K562 (cell line): ENCODE measurements around the gene COL13A1. TPM values are rescaled to one million over a fixed set of nuclear protein-coding genes. Genes with fewer than 3 reads are reported as not detected.

Experiments used
- COPS2 ChIP-seq: fragments of 450-650 bp; conservative IDR thresholded peaks from 2 replicates; pipeline ENCODE4 v1.6.1; 2016; ENCODE audit warnings: mild to moderate bottlenecking, moderate library complexity
- E2F3 ChIP-seq: fragments of 250-450 bp; sonication (Bioruptor Pico); IDR thresholded peaks from 2 replicates; pipeline ENCODE4 v1.4.0; 2020; ENCODE audit warnings: mild to moderate bottlenecking
- ELF1 ChIP-seq: fragments of 200-800 bp; sonication (Bioruptor generic); IDR thresholded peaks from 2 replicates; pipeline ENCODE4 v1.6.1; 2016; ENCODE audit warnings: missing genetic modification characterization, missing compliant biosample characterization
- LCOR ChIP-seq: sonication (generic); formaldehyde crosslinking; IDR thresholded peaks from 2 replicates; pipeline ENCODE4 v1.8.0; 2022; ENCODE audit warnings: mild to moderate bottlenecking, missing genetic modification reagents
- POLR2AphosphoS5 ChIP-seq: IDR thresholded peaks from 2 replicates; pipeline ENCODE4 v1.6.1; 2011; ENCODE audit warnings: mild to moderate bottlenecking, low read depth, low read length, moderate library complexity; ENCODE audit not compliant: control insufficient read depth, insufficient read depth
- RAD51 ChIP-seq: fragments of 450-650 bp; IDR thresholded peaks from 2 replicates; pipeline ENCODE4 v1.7.1; 2016; ENCODE audit warnings: low read depth, mild to moderate bottlenecking, borderline replicate concordance
- RB1 ChIP-seq: fragments of 450-650 bp; IDR thresholded peaks from 2 replicates; pipeline ENCODE4 v1.6.1; 2017; ENCODE audit warnings: low read depth, mild to moderate bottlenecking
- RBM39 ChIP-seq: fragments of 200-400 bp; formaldehyde crosslinking; optimal IDR thresholded peaks from 2 replicates; pipeline ENCODE3; 2018; ENCODE audit warnings: low read depth, low read length
- RCOR1 ChIP-seq, 2 experiments: IDR thresholded peaks; 2 replicates each; pipeline ENCODE4 v1.6.1; 2012; ENCODE audit warnings: low read depth in 2 of 2, low read length in 2 of 2, borderline replicate concordance in 1 of 2, improper control_type of control experiment in 1 of 2
- STAG1 ChIP-seq: sonication (generic); formaldehyde crosslinking; IDR thresholded peaks from 2 replicates; pipeline ENCODE4 v1.5.0; 2020; ENCODE audit warnings: missing genetic modification reagents, borderline replicate concordance
- ZNF316 ChIP-seq: fragments of 450-650 bp; IDR thresholded peaks from 2 replicates; pipeline ENCODE4 v1.6.1; 2016
- ZNF780A ChIP-seq: fragments of 250-450 bp; sonication (Bioruptor Pico); IDR thresholded peaks from 2 replicates; pipeline ENCODE4 v1.5.0; 2021; ENCODE audit warnings: mild to moderate bottlenecking
- polyA plus RNA-seq, 8 experiments: library from polyadenylated mRNA; depleted of rRNA in 4 of 8; stranded (reverse) in 5 of 8; unstranded in 3 of 8; fragments of >200 nt; fragmentation: Nextera tagmentation in 2 of 8; fragmentation: Illumina TruSeq in 1 of 8; extraction: Ambion mirVana in 2 of 8; extraction: Trizol in 1 of 8; gene quantifications; 2 replicates each; pipeline versions ENCODE4 v1.2.1 to v1.2.3, GENCODE V29; 2011 to 2014; ENCODE audit warnings: inconsistent platforms in 1 of 8, missing spikeins in 1 of 8
- total RNA-seq, 7 experiments: library from RNA; depleted of rRNA in 6 of 7; stranded (reverse); fragments of >200 nt in 6 of 7; fragmentation: Illumina TruSeq in 2 of 7; extraction: Trizol in 2 of 7; gene quantifications; 2 replicates each; pipeline versions ENCODE4 v1.2.1 to v1.2.3, GENCODE V29; 2011 to 2021; ENCODE audit warnings: low replicate concordance in 1 of 7
- TF ChIP-seq, protein P1 (sequence below): sonication (generic); formaldehyde crosslinking; IDR thresholded peaks from 2 replicates; pipeline ENCODE4 v1.8.1; 2023; ENCODE audit warnings: mild to moderate bottlenecking, missing genetic modification reagents
- TF ChIP-seq, protein P2 (sequence below): fragments of 250-450 bp; sonication (Bioruptor Pico); IDR thresholded peaks from 2 replicates; pipeline ENCODE4 v1.4.0; 2020; ENCODE audit warnings: borderline replicate concordance
- TF ChIP-seq, protein P3 (sequence below): fragments of 250-450 bp; sonication (Bioruptor Pico); IDR thresholded peaks from 2 replicates; pipeline ENCODE4 v1.4.0; 2020
- TF ChIP-seq, protein P4 (sequence below): fragments of 250-450 bp; sonication (Bioruptor Pico); IDR thresholded peaks from 2 replicates; pipeline ENCODE4 v1.4.0; 2020; ENCODE audit warnings: mild to moderate bottlenecking, moderate library complexity
- TF ChIP-seq, protein P5 (sequence below), 2 experiments: fragments of 450-650 bp; IDR thresholded peaks; 2 replicates each; pipeline ENCODE4 v1.6.1; 2016

Gene COL13A1
- total and polyA plus RNA-seq, 9 of the 15 experiments (the other 6 are each of a cell fraction or from before 2014, with no cell fraction given): not detected

DNA sequence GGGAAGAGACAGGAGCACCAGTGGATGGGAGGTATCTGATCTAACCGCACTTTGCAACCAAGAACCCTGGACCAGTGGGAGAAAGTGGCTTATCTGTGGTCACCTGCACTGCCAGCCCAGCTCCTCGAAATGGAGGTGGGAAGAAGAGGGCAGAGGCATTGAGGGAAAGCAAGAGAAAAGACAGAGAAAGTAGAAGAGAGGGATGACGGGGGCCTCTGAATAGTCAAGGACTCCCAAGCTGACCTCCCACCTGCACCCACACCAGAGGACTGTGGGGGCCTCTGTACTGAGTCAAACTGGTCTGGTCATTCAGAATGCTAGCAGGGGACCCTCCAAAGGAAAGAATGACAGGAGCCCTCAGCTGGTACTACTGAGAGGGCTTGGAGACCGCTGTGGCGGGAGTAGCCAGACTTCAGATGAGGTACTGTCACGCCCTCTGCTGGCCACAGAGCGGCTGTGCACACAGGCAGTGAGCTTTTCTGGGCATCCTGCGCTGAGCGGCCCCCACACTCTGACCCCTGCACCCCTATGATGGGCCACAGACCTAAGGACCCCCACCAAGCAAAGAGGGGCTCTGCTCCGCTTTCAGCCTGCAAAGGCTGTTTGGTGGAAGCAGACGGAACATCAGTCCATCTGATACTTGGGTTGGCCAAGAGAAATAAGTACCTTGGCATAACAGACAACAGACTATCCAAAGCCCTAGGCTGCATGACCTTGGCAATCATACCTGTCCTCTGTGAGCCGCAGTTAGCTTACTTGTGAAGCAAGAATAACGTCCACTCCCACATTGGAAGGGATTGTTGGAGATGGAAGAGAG, 112.9 kb downstream of the COL13A1 start (continued):
- TF ChIP-seq, protein P1, sequence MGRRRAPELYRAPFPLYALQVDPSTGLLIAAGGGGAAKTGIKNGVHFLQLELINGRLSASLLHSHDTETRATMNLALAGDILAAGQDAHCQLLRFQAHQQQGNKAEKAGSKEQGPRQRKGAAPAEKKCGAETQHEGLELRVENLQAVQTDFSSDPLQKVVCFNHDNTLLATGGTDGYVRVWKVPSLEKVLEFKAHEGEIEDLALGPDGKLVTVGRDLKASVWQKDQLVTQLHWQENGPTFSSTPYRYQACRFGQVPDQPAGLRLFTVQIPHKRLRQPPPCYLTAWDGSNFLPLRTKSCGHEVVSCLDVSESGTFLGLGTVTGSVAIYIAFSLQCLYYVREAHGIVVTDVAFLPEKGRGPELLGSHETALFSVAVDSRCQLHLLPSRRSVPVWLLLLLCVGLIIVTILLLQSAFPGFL (CRISPR knock-in tag): no peak
- TF ChIP-seq, protein P2, sequence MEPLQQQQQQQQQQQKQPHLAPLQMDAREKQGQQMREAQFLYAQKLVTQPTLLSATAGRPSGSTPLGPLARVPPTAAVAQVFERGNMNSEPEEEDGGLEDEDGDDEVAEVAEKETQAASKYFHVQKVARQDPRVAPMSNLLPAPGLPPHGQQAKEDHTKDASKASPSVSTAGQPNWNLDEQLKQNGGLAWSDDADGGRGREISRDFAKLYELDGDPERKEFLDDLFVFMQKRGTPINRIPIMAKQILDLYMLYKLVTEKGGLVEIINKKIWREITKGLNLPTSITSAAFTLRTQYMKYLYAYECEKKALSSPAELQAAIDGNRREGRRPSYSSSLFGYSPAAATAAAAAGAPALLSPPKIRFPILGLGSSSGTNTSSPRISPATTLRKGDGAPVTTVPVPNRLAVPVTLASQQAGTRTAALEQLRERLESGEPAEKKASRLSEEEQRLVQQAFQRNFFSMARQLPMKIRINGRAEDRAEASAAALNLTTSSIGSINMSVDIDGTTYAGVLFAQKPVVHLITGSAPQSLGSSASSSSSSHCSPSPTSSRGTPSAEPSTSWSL (CRISPR knock-in tag): no peak
- TF ChIP-seq LCOR (no peak), ZNF780A (CRISPR knock-in tag) (no peak), RAD51 (no peak), STAG1 (CRISPR knock-in tag) (peak; percentile 72; the same call in 1 of the 2 replicates), E2F3 (CRISPR knock-in tag) (peak; percentile 55; the same call in 1 of the 2 replicates), ELF1 (tag) (no peak), POLR2AphosphoS5 (no peak), COPS2 (no peak), RBM39 (no peak), ZNF316 (no peak), RB1 (peak; percentile 78), RCOR1 (IDR thresholded peaks at IDR 0.05; ENCODE audit: borderline replicate concordance in 1 of 2, low read depth in 2 of 2, low read length in 2 of 2) (no peak)
- TF ChIP-seq, protein P3, sequence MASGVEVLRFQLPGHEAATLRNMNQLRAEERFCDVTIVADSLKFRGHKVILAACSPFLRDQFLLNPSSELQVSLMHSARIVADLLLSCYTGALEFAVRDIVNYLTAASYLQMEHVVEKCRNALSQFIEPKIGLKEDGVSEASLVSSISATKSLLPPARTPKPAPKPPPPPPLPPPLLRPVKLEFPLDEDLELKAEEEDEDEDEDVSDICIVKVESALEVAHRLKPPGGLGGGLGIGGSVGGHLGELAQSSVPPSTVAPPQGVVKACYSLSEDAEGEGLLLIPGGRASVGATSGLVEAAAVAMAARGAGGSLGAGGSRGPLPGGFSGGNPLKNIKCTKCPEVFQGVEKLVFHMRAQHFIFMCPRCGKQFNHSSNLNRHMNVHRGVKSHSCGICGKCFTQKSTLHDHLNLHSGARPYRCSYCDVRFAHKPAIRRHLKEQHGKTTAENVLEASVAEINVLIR (CRISPR knock-in tag): no peak
- TF ChIP-seq, protein P4, sequence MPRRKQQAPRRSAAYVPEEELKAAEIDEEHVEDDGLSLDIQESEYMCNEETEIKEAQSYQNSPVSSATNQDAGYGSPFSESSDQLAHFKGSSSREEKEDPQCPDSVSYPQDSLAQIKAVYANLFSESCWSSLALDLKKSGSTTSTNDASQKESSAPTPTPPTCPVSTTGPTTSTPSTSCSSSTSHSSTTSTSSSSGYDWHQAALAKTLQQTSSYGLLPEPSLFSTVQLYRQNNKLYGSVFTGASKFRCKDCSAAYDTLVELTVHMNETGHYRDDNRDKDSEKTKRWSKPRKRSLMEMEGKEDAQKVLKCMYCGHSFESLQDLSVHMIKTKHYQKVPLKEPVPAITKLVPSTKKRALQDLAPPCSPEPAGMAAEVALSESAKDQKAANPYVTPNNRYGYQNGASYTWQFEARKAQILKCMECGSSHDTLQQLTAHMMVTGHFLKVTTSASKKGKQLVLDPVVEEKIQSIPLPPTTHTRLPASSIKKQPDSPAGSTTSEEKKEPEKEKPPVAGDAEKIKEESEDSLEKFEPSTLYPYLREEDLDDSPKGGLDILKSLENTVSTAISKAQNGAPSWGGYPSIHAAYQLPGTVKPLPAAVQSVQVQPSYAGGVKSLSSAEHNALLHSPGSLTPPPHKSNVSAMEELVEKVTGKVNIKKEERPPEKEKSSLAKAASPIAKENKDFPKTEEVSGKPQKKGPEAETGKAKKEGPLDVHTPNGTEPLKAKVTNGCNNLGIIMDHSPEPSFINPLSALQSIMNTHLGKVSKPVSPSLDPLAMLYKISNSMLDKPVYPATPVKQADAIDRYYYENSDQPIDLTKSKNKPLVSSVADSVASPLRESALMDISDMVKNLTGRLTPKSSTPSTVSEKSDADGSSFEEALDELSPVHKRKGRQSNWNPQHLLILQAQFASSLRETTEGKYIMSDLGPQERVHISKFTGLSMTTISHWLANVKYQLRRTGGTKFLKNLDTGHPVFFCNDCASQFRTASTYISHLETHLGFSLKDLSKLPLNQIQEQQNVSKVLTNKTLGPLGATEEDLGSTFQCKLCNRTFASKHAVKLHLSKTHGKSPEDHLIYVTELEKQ (CRISPR knock-in tag): no peak
- TF ChIP-seq, protein P5, sequence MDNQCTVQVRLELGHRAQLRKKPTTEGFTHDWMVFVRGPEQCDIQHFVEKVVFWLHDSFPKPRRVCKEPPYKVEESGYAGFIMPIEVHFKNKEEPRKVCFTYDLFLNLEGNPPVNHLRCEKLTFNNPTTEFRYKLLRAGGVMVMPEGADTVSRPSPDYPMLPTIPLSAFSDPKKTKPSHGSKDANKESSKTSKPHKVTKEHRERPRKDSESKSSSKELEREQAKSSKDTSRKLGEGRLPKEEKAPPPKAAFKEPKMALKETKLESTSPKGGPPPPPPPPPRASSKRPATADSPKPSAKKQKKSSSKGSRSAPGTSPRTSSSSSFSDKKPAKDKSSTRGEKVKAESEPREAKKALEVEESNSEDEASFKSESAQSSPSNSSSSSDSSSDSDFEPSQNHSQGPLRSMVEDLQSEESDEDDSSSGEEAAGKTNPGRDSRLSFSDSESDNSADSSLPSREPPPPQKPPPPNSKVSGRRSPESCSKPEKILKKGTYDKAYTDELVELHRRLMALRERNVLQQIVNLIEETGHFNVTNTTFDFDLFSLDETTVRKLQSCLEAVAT (IDR thresholded peaks at IDR 0.05): no peak
